GM18517 (cell line): Measurements from ENCODE around the gene CCDC88C.
A peak's percentile ranks its signal among the peaks of the same experiment; 100 is the strongest.

Source experiments
- ATAC-seq: cut with Tn5 transposase; IDR thresholded peaks from one replicate; pipeline ENCODE4 v1.9.1; 2021; ENCODE audit warnings: mild to moderate bottlenecking, moderate library complexity; ENCODE audit not compliant: unreplicated experiment

Gene CCDC88C

DNA sequence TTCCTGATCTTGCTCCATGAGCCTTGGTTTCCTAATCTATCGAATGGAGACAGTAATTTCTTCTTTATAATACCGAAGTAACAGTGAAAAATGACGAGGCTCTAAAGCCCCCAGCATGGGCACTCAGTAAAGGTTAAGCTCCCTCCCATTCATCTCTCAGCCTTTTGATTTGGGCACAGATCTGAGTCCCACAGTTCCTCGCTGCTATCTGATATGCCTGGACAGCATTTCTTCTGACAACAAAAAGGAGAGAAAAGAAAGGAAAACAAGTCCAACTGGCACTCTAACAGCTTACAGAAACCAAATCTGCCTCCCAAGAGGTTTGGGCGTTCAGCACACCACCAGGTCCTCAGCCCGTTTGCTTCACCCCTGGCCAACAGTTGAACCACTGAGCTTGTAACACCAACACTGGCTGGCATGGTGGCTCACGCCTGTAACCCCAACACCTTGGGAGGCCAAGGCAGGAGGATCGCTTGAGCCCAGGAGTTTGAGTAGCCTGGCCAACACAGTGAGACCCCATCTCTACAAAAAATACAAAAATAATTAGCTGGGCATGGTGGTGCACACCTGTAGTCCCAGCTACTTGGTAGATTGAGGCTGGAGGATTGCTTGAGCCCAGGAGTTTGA, 19.5 kb downstream of the CCDC88C start:
- no peak for ATAC-seq

DNA sequence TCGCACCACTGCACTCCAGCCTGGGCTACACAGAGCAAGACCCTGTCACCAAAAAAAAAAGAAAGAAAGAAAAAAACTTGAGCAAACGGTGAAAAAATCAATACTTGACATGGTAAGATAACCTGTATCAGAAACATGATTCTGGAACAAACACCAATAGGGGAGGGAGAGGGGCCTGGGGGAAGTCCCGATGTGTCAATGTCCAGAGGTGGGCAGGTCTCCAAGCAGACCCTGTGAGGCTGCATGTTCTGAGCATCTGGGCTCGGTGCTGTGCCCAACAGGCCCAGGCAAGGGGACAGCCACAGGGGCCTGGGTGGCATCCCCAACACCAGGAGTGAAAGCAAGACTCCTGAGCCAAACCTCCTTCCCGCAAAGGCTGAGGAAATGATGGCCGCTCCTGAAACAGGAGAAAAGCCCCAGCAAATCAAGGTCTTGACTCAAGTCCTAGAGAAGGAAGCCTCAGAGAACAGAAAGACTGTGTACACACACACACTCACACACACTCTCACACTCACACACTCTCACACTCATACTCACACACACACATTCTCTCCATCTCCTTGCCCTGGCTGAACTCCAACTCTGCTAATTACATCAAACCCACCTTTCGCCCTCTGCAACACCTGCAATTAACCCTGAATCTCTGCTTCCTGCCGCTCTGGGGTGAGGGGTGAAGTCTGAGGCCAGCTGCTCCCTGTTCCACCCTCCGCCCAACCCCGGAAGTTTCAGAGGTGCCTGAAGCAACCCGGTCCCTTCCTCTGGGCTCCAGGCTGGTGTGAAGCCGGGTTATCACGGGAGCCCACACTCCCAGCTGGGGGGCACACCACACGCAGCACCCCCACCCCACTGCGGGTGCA, 20.4 kb downstream of the CCDC88C start:
- ATAC-seq: no peak

DNA sequence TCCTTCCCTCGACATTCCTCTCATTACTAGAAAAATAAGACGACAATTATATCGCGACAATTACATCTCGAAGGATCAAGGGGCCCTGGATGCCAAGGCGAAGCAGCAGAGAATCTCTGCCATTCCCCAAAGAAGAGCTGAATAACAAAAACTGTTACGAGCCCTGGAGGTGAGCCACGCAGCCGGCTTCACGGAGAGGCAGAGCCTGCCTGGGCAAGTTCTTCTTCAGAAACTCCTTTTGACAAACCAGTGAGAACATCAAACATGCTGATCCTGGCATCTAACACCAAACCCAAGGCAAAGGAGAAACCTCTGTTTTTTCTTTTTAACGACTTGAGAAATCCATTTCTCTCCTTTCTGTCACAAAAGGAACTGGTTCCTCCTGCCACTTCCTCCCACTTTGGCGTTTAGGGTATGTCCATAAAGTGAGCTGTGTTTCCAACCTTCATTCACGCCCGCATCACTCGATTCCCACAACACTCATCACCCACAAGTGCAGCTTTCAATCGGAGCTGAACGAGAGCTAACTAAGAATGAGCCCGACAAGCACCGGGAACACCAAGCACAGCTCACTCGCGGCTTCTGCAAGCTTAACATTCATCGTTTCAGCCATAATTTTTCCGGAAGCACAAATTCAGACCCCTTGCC, 21.5 kb downstream of the CCDC88C start:
- no peak for ATAC-seq

DNA sequence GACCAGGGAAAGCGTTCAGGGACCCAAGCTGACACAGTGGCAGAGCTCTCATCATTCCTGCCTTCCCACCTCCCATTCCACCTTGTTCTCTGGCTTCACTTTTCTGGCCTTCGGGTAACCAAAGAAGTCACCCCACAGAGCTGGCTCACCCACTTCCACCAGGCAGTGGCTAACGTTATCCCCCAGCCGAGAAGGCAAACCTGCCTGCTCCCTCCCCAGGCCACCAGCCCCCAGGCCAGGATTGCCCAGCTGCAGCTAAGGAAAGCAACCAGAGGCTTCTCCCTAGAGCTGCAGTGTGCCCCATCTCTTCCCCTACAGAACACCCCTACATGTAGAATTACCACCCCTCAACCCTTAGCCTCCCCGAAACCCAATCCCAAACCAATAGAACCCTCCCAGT, 22.2 kb downstream of the CCDC88C start:
- no peak for ATAC-seq

DNA sequence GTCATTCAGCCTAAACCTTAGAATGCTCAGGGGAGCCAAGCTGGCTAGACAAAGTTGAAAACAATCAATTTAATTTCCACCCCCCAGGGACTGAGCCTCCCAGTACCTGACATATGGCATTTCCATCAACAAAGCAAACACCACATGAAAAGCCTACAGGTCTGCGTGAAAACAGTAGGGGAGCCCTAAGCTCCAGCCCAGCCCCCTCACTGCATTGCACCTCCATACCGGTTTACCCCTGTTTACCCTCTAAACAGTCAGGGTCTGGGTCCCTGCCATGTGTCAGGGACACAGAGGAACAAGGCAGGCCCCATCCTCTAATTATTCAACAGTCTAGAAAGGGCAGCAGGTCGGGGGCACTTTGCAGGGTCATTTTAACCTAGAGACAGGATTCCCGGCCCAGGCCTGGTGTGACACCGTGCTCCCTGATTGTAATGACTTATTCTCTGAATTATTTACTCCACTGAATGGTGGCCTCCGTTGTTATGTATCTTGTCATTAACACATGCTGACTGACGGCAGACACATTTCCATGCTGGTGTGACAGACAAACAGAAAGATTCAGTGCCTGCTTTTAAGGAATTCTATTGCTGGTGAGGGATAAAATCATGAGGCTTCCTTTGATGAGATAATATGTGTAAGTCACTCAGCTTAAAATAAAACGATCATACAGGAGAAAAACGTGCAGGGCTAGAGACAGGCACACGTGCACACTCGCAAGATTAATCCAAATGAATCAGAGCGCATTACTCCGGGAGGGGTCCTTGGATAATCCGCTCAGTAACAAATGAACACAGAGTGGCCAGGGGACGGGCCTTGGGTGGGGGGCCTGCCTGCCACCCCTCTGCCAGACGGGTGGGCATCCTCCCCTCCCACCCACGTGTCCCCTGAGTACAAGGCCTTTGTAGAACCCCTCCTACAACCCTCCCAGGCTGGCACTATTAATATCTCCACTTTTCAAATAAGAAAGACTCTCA, 23.2 kb downstream of the CCDC88C start:
- ATAC-seq: no peak

DNA sequence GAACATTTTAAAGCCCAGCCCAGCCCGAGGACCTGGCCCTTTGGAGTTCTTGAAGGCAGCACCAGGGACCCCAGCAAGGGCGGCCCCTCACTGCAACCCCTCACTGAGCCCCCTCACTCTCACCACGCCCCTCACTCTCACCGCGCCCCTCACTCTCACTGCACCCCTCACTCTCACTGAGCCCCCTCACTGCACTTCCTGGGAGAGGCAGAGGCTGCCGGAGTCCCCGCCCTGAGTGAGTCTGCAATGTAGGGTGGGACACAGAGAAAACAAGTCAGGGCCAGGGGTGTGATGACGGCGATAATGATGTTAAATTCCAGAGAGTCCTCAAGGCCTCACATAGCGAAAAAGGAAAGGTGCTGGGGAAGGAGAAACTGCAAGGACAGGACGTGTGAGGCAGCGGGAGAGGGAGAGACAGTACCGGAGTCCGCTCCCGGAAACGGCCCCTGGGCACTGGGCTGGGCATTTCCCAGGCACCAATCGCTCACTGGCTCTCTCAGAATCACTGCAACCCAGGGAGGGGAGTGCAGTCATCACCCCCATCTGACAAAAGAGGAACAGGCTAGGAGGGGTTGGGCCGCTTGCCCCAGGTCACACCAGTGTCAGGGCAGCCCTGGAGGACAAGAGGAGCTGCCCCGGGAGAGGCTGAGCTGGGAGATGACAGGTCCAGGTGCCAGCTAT, 24.9 kb downstream of the CCDC88C start:
- no peak for ATAC-seq

DNA sequence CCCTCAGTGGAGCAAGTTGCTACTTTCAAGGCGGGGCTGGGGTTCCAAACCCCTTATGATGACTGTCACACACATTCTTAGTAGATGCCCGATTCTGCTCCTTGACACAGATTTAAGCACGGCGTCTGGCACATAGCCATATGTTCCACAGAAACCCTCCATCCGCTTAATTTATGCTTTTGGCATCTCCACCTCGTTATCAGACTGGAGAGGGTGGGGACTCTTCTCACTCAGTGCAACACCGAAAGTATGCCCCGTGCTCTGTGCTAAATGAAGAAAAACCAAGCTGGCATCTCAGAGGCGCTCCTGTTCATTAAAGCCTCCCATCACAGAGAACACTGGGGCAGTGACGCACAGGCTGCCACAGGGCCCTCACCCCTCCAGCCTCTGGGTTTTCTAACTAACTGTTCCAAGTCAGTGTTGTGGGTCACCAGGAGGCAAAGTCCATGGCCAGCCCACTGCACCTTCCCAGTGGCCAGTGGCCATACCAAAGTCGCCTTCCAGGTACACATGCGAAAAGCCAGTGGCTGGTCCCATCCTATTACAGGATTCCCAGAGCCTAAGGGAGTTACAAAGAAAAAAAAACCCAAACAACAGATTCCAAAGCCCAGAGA, 27.3 kb downstream of the CCDC88C start:
- no peak for ATAC-seq

DNA sequence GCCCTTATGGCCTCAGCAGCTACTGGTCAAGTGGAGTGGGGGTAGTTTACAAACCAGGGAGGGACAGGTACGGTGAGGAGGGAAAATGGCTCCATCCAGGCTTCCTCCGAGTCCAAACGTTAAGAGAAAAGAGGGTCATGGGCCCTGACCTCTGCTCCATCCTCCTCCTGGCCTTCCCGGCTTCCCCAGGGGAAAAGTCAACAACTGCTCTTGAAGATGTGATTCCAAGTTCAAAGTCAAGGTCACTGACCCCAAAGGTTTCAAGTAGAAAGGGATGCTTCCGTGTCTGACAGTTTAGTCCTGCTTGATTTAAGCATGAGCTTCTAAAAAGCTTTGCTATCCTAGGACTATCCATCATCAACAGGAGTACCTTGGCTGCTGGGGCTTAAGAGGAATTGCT, 28.5 kb downstream of the CCDC88C start:
- no peak for ATAC-seq

DNA sequence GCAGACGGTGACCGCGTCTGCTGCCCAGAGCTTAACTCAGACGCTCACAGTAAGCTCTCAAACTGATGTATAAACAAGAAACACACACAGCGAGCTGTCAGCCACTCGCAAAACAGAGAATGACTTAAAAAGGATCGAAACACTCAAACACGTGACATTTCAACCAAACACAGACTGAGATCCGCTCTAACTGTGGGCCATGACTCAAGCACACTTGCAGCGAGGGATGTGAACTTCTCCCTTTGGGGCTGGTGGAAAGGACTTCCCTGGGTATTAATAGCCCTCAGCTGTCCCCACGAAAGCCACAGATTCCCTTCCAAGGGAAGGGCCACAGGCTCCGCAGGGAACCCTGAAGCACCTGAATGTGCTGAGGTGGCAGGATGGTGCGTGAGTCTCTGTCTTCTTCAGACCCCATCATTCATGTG, 29.1 kb downstream of the CCDC88C start:
- ATAC-seq: peak; percentile 90

DNA sequence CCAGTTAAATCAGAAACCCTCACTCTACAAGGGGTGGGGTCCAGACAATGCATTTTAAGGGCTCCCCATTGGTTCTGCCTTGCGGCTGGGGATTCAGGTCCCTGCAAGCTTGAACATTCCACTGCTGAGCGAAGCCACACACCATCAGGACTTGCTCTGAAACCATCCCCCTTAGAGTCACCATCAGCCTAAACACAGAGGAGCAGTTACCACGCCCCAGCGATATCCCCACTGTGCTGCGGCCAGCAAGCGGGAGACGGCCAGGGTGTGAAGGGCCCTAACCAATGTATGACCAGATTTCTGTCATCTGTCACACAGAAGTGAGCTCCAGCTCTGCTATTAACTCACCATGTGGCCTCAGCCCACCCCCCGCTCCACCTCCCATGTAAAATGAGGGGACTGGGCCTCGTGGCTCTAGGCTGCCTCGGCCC, 29.7 kb downstream of the CCDC88C start:
- ATAC-seq: no peak

DNA sequence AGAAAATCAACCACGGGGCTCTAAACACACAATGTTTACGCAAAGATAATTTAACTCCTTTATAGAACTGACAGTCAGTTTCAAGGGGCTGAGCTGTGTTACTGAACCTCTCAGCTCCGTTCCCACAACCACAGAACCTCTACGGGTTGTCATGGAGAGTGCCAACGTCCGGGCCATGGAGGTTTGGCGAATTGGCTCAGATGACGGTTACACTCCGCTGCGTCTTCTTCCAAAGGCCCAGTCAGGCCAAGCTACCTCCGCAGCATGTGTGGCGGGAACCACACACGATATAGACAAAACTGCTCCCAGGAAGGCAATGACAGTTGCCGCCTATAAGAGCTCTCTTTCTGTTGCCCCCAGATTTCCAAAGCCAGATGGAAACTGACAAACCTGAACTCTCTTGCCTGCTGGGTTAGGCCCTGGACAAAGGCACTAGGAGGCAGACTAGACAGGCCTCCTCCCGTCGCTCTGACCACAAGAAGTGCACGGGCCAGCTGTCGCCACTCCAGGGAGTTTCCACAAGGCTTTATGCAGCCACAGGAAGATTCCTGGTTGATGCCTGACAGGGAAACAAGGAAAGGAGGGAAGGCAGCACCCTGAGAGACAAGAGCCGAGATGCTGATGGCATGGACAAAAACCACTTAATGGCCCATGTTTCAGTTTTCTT, 30.3 kb downstream of the CCDC88C start:
- no peak for ATAC-seq

DNA sequence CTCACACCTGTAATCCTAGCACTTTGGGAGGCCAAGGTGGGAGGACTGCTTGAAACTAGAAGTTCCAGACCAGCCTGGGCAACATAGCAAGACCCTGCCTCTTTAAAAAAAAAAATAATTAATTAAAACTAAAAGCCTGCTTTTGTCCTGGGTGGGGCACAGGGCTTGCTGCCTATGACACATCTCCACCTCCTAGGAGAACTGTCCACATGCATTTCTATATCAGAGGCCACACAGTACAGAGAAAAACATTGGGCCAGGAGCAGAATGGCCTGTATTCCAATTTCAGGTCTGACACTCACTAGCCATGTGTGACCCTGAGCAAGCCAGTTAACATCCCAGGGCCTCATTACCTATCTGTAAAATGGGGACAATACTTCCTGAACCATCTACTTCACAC, 31.9 kb downstream of the CCDC88C start:
- ATAC-seq: no peak

DNA sequence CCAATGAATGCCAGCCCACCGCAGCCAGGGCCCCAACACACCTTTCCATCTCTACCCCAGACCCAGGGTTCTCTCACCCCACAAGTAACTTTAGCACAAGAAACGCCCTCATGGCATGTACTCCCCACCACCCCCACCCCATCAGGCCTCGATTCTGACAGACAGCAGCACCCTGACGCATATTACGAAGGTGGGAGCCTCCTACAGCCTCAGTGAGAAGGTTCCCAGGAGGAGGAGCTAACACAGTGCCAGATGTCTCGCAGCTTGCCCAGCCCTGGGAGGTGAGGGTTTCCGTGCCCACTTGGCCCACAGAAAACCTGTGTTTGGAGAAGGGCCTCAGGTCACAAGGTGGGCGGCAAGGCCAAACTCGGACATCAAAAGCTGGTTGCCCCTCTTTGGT, 32.4 kb downstream of the CCDC88C start:
- no peak for ATAC-seq

DNA sequence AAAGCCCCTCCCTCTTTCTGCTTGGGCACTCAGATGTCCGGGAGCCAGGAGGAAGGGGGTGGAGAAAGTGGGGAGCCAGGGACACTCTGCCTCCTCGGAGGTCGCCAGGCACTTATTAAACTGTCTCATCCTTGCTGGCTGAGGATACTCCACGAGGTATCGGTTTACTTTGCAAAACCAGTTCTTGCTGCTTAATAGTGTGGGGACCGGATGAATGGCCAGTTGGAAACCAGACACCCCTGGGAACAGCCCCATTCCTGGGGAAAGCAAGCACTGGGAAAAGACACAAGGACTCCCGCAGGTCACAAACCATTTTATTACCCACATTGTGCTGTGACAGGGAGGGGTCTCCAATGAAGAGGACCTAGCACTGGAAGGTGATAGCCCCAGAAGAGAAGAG, 34.2 kb downstream of the CCDC88C start:
- no peak for ATAC-seq

DNA sequence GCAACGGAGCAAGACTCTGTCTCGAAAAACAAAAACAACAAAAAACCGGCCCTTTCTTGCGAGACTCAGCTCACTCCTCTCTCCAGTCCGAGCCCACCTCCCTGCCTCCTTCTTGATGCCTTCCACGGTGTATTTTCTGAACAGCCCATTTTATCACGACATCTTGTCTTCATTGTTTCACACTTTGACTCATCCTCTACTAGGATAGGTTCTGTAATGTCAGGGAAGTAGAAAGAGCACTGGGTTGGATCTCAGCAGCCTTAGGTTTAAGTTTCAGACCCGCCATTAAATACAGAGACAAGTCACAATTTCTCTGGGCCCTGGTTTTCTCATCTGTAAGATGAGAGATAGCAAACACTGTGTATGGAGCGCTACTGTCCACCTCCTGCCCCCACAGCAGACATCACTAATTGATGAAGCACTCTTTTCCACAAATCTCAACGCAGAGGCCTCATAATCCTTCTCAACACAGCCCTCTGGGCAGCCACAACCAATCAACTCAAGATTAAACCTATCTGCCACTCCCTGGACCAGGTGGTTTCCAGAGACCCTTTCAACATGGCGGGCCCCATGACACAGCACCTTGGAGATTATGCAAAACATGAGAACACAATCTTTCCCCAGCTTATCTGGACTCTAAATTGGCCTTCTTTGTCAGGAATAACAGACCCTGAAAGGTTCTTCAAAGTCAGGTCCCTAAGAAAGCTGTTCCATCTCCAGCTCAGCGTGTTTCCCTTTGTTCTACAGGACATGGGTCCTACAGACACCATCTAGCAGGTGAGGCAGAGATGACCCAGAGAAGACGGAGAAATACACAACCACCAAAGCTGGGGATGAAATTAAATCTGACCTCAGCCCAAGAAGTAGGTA, 35.6 kb downstream of the CCDC88C start:
- no peak for ATAC-seq

DNA sequence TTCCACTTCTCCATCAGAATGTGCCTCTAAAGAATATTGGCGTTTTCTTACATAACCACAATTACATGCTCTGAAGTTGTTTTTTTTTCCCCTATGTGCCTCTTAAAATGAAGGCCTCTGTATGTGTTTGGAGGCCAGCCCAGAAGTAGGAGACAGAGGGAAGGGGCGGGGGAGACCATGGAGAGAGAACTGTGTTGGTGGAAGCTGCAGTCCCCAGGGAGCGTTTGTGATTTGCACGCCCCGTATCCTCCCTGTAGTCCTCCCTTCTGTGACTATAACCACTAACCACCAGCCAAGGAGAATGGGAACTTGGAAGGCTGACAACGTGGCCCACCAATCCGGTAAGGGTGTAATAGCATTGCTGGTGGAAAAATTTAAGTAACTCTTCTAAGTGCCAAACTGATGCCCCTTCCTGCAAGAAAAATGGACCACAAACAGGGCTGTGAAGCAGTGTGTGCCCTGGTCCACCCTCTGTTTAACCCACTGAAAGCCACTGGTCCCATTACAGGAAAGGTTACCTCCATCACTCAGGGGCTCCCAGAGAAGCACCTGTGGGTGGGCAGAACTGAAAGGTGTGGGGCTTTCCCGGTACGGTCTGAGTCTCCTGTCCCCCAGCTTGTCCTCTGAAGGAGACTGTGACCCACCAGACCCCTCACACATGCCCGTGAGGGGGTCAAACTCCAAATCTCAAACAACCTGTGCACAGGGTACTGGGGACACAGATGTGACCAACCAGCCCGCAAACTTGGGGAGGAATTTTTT, 36.8 kb downstream of the CCDC88C start:
- no peak for ATAC-seq

DNA sequence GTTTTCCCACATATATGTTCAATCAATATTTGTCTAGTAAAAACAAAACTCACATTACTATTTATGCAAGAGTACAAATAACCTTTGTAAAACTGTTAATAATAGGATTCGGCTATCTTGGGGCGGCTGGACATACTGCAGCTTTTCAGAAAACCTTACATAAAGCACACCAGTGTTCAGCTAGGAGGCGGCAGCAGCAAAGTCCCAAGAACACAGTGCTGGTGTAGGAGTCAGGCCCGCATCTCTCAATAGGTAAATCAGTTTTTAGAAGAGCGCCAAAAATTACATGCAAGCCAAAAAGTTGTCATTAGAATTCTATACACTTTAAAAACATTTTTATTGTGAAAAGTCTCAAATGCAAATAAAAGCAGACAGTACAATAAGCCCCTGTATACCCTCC, 37.5 kb downstream of the CCDC88C start:
- no peak for ATAC-seq

DNA sequence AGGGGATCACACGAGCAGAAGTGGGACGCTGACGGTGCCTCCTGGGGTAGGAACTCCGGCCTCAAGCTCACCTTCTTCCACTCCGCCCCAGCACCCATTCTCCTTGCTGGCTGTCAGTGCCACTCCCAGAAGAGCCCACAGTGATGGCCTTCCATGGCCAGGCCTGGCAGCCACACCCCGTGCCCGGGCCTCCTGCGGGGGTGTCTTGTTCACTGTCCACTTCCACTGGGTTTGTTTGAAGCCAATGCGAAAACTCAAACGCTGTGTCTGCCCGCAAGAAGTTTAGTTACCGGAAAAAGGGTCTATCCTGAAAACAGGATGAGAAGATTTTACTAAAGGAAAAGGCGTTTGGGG, 38.1 kb downstream of the CCDC88C start:
- no peak for ATAC-seq
